Mesenchymal stem cell (in vitro differentiated cells and primary cell): ENCODE results near the gene ATP7B.

Experiments
- DNase-seq: peaks from one replicate; pipeline ENCODE4 v3.0.0-alpha.2; 2013
- H2AFZ ChIP-seq: one replicate; pipeline ENCODE4 v1.6.1; 2013; ENCODE audit warnings: low read depth, mild to moderate bottlenecking, control low read depth, inconsistent platforms, low read length, moderate library complexity
- H2AK5ac ChIP-seq: 2 replicates; pipeline ENCODE4 v1.6.1; 2013; ENCODE audit warnings: low read length, moderate library complexity, mild to moderate bottlenecking, inconsistent platforms; ENCODE audit not compliant: severe bottlenecking
- H2BK120ac ChIP-seq: one replicate; pipeline ENCODE4 v1.6.1; 2013; ENCODE audit warnings: low read depth, mild to moderate bottlenecking, inconsistent platforms, low read length, moderate library complexity
- H2BK12ac ChIP-seq, 2 experiments: one replicate each; pipeline ENCODE4 v1.6.1; 2013; ENCODE audit warnings: inconsistent platforms in 2 of 2, low read length in 2 of 2, mild to moderate bottlenecking in 2 of 2, moderate library complexity in 2 of 2, control low read depth in 1 of 2
- H2BK15ac ChIP-seq: one replicate; pipeline ENCODE4 v1.6.1; 2013; ENCODE audit warnings: mild to moderate bottlenecking, low read depth, inconsistent platforms; ENCODE audit not compliant: poor library complexity, severe bottlenecking
- H2BK5ac ChIP-seq: 2 replicates; pipeline ENCODE4 v1.6.1; 2013; ENCODE audit warnings: low read depth, mild to moderate bottlenecking, low read length, control low read depth, inconsistent platforms; ENCODE audit not compliant: poor library complexity, severe bottlenecking
- H3K14ac ChIP-seq, 2 experiments: one replicate each; pipeline ENCODE4 v1.6.1; 2013; ENCODE audit warnings: inconsistent platforms in 2 of 2, low read length in 2 of 2, control low read depth in 1 of 2, mild to moderate bottlenecking in 1 of 2, moderate library complexity in 1 of 2
- H3K18ac ChIP-seq, 2 experiments: one replicate each; pipeline ENCODE4 v1.6.1; 2013; ENCODE audit warnings: inconsistent platforms in 2 of 2, low read length in 2 of 2, control low read depth in 1 of 2, low read depth in 1 of 2, mild to moderate bottlenecking in 1 of 2
- H3K23ac ChIP-seq, 2 experiments: one replicate each; pipeline ENCODE4 v1.6.1; 2013; ENCODE audit warnings: inconsistent platforms in 2 of 2, low read length in 2 of 2, mild to moderate bottlenecking in 2 of 2, moderate library complexity in 2 of 2, control low read depth in 1 of 2
- H3K27ac ChIP-seq: 2 replicates; pipeline ENCODE4 v1.5.1; 2013; ENCODE audit warnings: mild to moderate bottlenecking, moderate library complexity, low read length, control low read depth, inconsistent platforms; ENCODE audit not compliant: poor library complexity, severe bottlenecking
- H3K27me3 ChIP-seq, 2 experiments: 2 replicates each; pipeline versions ENCODE4 v1.6.1 to v1.7.0; 2013; ENCODE audit warnings: low read length in 2 of 2, mild to moderate bottlenecking in 2 of 2, moderate library complexity in 2 of 2, control low read depth in 1 of 2, inconsistent platforms in 1 of 2; ENCODE audit not compliant: control insufficient read depth in 1 of 2, insufficient read depth in 1 of 2
- H3K36me3 ChIP-seq, 2 experiments: 2 replicates each; pipeline versions ENCODE4 v1.6.1 to v1.7.0; 2013; ENCODE audit warnings: low read length in 2 of 2, control low read depth in 1 of 2, inconsistent platforms in 1 of 2, low read depth in 1 of 2, mild to moderate bottlenecking in 1 of 2; ENCODE audit not compliant: insufficient read depth in 2 of 2, control insufficient read depth in 1 of 2
- H3K4ac ChIP-seq, 2 experiments: one replicate each; pipeline ENCODE4 v1.6.1; 2013; ENCODE audit warnings: inconsistent platforms in 2 of 2, low read length in 2 of 2, mild to moderate bottlenecking in 2 of 2, moderate library complexity in 2 of 2, control low read depth in 1 of 2, low read depth in 1 of 2
- H3K4me1 ChIP-seq: 2 replicates; pipeline ENCODE4 v1.6.1; 2013; ENCODE audit warnings: low read depth, low read length, control low read depth; ENCODE audit not compliant: control insufficient read depth, insufficient read depth
- H3K4me2 ChIP-seq: 2 replicates; pipeline ENCODE4 v1.6.1; 2013; ENCODE audit warnings: low read length, mild to moderate bottlenecking, inconsistent platforms; ENCODE audit not compliant: poor library complexity, severe bottlenecking
- H3K4me3 ChIP-seq, 2 experiments: 2 replicates each; pipeline versions ENCODE4 v1.5.1 to v1.7.0; 2013; ENCODE audit warnings: low read length in 2 of 2, mild to moderate bottlenecking in 2 of 2, control low read depth in 1 of 2, low read depth in 1 of 2; ENCODE audit not compliant: insufficient read depth in 1 of 2
- H3K79me1 ChIP-seq: replicated peaks from 2 replicates; pipeline ENCODE4 v1.6.1; 2013; ENCODE audit warnings: mild to moderate bottlenecking, control low read depth, low read length, inconsistent platforms; ENCODE audit not compliant: poor library complexity, severe bottlenecking
- H3K9ac ChIP-seq: 2 replicates; pipeline ENCODE4 v1.7.0; 2013; ENCODE audit warnings: mild to moderate bottlenecking, low read length, moderate library complexity
- H3K9me3 ChIP-seq: 2 replicates; pipeline ENCODE4 v1.7.0; 2013; ENCODE audit warnings: mild to moderate bottlenecking, low read length; ENCODE audit not compliant: control insufficient read depth
- H4K8ac ChIP-seq: one replicate; pipeline ENCODE4 v1.6.1; 2013; ENCODE audit warnings: inconsistent platforms, mild to moderate bottlenecking, low read length, moderate library complexity
- H4K91ac ChIP-seq: one replicate; pipeline ENCODE4 v1.6.1; 2013; ENCODE audit warnings: mild to moderate bottlenecking, low read length, inconsistent platforms
- whole genome bisulfite sequencing: methylation state at CpG from one replicate; pipeline ENCODE4 v1.1.7; 2013; ENCODE audit warnings: mixed read lengths; 5-methylcytosine and 5-hydroxymethylcytosine counted together

The ATP7B gene

GRCh38 chr13:51999510-51999911 is 11.7 kb downstream of the ATP7B start:
- peaks cover 7% of the 10 kb centered on the region for H3K4me1 ChIP-seq
- no peak overlapping the region for H3K23ac ChIP-seq
- DNase-seq = no peak
- peaks cover 12% of the 10 kb centered on the region for H3K79me1 ChIP-seq
- no peaks in the 10 kb centered on the region for H3K36me3 ChIP-seq
- H2AFZ ChIP-seq = no peak overlapping the region
- no peak overlapping the region for H3K9ac ChIP-seq
- H4K8ac ChIP-seq = no peak overlapping the region
- H4K91ac ChIP-seq = no peak overlapping the region
- no peak overlapping the region for H3K18ac ChIP-seq
- no peak overlapping the region for H2BK12ac ChIP-seq
- no peak overlapping the region for H2BK5ac ChIP-seq
- H3K27me3 ChIP-seq = peaks cover 38 to 49% of the 10 kb centered on the region in 2 experiments
- no peaks in the 10 kb centered on the region for H3K9me3 ChIP-seq
- WGBS = 87% methylated on average over 13 of the region's 13 CpGs
- no peak overlapping the region for H3K14ac ChIP-seq
- no peak overlapping the region for H3K27ac ChIP-seq
- H3K4me2 ChIP-seq = no peak overlapping the region
- no peak overlapping the region for H3K4me3 ChIP-seq
- no peak overlapping the region for H3K4ac ChIP-seq
- no peak overlapping the region for H2BK15ac ChIP-seq
- no peak overlapping the region for H2AK5ac ChIP-seq
- no peak overlapping the region for H2BK120ac ChIP-seq

GRCh38 chr13:51998723-51999509 is 12.3 kb downstream of the ATP7B start:
- no peaks in the 10 kb centered on the region for H3K9me3 ChIP-seq
- no peak overlapping the region for H3K4ac ChIP-seq
- H3K18ac ChIP-seq = no peak overlapping the region
- H3K79me1 ChIP-seq = peaks cover 12% of the 10 kb centered on the region
- H2AK5ac ChIP-seq = no peak overlapping the region
- no peak overlapping the region for H2BK12ac ChIP-seq
- no peak overlapping the region for H3K14ac ChIP-seq
- WGBS = 50% methylated on average over 5 of the region's 6 CpGs
- no peak overlapping the region for H2BK120ac ChIP-seq
- H3K4me1 ChIP-seq = peaks cover 7% of the 10 kb centered on the region
- H3K27ac ChIP-seq = no peak overlapping the region
- no peak overlapping the region for H4K8ac ChIP-seq
- H2BK5ac ChIP-seq = no peak overlapping the region
- no peak overlapping the region for H4K91ac ChIP-seq
- no peak overlapping the region for H3K23ac ChIP-seq
- H2AFZ ChIP-seq = no peak overlapping the region
- H3K4me2 ChIP-seq = no peak overlapping the region
- no peaks in the 10 kb centered on the region for H3K36me3 ChIP-seq
- H2BK15ac ChIP-seq = no peak overlapping the region
- H3K27me3 ChIP-seq = peaks cover 38 to 49% of the 10 kb centered on the region in 2 experiments
- no peak overlapping the region for H3K9ac ChIP-seq
- DNase-seq = no peak
- H3K4me3 ChIP-seq = no peak overlapping the region

DNA sequence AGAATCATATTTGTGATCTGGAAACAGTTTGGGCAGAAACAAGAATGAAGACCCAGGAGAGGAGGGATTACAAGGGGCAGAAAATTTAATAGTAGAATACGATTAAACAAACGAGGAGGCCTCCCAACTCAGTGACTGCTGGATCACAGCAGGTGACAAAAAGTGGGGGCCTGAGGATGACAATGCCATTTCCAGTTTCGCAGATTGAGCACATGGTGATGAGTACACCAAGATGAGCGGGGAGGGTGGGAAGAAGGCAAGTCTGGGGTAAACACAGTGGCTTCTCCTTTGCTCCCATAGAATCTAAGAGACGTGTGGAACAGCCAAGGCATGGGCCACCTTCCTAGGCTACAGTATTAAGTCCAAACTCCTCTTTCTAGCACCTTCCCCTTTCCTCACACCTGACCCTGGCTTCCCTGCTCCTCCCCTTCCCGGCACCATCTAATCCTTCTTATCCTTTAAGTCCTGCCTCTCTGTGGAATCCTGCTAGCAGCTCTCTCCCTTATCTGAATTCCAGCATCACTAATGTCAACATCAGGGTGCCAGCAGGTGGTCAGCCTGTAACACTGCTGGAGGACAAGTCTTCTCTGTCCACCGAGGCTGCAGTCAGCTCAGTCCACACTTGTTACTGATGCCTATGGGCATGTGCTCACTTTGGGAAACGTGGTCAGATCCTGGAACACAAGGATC is 13.5 kb downstream of the ATP7B start:
- H4K91ac ChIP-seq = no peak overlapping the region
- no peak overlapping the region for H3K4me2 ChIP-seq
- no peak overlapping the region for H2BK120ac ChIP-seq
- no peak overlapping the region for H3K4ac ChIP-seq
- H3K23ac ChIP-seq = no peak overlapping the region
- H4K8ac ChIP-seq = no peak overlapping the region
- H3K4me1 ChIP-seq = peaks cover 7% of the 10 kb centered on the region
- H3K4me3 ChIP-seq = no peak overlapping the region
- no peak overlapping the region for H2AFZ ChIP-seq
- H3K36me3 ChIP-seq = no peaks in the 10 kb centered on the region
- DNase-seq = no peak
- no peak overlapping the region for H2BK5ac ChIP-seq
- H3K9me3 ChIP-seq = no peaks in the 10 kb centered on the region
- H3K9ac ChIP-seq = no peak overlapping the region
- H3K18ac ChIP-seq = no peak overlapping the region
- WGBS = 53% methylated on average over 7 of the region's 8 CpGs
- peaks cover 38 to 49% of the 10 kb centered on the region in 2 experiments for H3K27me3 ChIP-seq
- no peak overlapping the region for H2AK5ac ChIP-seq
- H2BK12ac ChIP-seq = no peak overlapping the region
- H3K27ac ChIP-seq = no peak overlapping the region
- no peak overlapping the region for H3K14ac ChIP-seq
- H3K79me1 ChIP-seq = peaks cover 12% of the 10 kb centered on the region
- no peak overlapping the region for H2BK15ac ChIP-seq

GRCh38 chr13:51997186-51997585 is 14.1 kb downstream of the ATP7B start:
- Histone ChIP-seq H2BK120ac (no peak overlapping the region), H3K14ac (no peak overlapping the region), H2AFZ (no peak overlapping the region), H3K9me3 (no peaks in the 10 kb centered on the region), H4K91ac (no peak overlapping the region), H2BK5ac (no peak overlapping the region), H3K79me1 (peaks cover 12% of the 10 kb centered on the region), H3K23ac (no peak overlapping the region), H3K4me2 (no peak overlapping the region), H3K4me3 (no peak overlapping the region), H3K4me1 (peaks cover 7% of the 10 kb centered on the region), H2AK5ac (no peak overlapping the region), H4K8ac (no peak overlapping the region), H3K9ac (no peak overlapping the region), H3K4ac (no peak overlapping the region), H3K18ac (no peak overlapping the region), H2BK15ac (no peak overlapping the region), H3K27ac (no peak overlapping the region), H2BK12ac (no peak overlapping the region), H3K36me3 (no peaks in the 10 kb centered on the region), H3K27me3 (peaks cover 38 to 49% of the 10 kb centered on the region in 2 experiments)
- DNase-seq = no peak
- no CpG with 5 or more reads among the region's 2 CpGs for WGBS
